GM19035 (cell line): ENCODE data around the gene MDN1.

ENCODE experiments used
- ATAC-seq: cut with Tn5 transposase; IDR thresholded peaks from one replicate; pipeline ENCODE4 v1.9.1; 2021; ENCODE audit not compliant: unreplicated experiment

MDN1 gene

DNA sequence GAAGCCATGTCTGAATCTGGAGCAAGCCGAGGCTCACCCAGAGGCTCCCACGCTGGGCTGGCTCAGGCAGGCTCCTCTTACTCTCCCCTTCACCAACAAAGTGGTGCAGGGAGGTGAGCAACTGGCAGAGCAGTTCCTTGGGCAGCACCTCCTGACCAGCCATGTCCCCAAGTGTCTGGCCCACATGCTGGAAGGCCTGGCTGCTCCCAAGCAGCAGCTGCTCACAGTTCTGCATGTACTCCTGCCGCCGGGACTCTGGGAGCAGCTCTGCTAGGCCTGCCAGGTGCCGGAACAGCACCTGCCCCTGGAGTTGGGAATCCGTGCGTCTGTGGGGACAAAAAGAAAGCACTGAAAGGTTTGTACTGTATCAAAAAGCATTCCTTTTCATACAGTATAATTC, 123.9 kb downstream of the MDN1 start:
- no peak for ATAC-seq

DNA sequence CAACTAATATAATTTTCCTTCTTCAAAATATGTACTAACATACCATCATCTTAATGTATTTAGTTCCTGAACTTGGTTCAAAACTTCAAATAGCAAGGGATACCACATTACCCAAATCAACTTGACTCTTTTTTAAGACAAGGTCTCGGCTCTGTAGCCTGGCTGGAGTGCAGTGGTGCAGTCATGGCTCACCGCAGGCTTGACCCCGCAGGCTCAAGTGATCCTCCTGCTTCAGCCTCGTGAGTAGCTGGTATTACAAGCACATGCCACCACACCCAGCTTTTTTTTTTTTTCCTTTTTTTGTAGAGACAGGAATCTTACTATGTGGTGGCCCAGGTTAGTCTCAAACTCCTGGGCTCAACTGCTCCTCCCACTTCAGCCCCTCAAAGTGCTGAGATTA, 125.2 kb downstream of the MDN1 start:
- ATAC-seq = no peak

DNA sequence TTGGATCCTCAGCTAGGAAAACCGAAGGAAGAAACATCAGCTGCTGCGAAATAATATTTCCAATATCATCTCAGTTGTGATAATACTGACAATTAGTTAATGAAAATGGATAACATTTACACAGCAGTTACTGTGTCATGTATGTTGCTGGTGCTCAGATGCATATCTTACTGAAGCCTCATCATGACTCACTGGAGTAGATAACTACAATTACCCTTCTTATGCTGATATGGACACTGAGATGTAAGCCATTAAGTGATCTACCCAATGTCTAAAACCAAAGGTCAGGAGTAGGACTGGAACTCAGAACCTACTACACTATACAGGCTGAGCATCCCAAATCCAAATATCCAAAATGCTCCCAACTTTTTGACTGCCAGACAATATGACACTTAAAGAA, 126.4 kb downstream of the MDN1 start:
- ATAC-seq = no peak

DNA sequence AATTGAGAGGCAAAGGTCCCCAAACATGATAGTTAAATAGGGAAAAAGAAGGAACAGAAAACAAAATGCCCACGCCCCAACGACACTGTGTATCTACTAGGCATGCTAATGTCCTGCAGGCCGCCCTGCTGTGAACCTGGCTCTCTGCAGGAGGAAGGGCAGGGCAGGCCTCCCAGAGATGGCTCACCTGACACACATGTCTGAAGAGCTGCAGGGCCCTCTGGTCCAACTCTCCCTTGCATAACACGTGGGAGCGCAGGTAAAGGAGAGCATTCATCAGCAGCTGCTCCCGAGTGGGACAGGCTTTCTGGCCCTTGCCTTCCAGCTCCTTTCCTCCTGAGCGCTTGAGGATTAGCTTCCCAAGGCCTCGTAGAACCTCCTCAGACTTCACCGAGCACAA, 127.3 kb downstream of the MDN1 start:
- no peak for ATAC-seq

DNA sequence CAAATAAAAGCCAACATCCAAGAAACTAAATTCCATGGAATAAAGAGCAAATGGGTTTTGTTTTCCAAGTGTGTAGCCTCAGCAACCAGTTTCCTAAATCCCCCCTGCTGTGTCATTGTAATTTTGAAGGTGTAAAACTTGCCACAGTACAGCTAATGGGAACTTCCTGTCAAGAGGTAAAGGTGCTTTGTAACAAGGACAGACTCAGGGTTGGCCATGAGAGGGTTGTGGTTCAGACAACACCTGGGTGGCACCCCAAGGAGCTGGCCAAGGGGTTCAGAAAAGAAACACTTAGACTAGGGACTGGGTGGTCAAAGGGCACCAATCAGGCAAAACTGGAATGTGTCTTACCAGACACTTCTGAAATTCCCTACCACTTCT, 128.7 kb downstream of the MDN1 start:
- no peak for ATAC-seq

DNA sequence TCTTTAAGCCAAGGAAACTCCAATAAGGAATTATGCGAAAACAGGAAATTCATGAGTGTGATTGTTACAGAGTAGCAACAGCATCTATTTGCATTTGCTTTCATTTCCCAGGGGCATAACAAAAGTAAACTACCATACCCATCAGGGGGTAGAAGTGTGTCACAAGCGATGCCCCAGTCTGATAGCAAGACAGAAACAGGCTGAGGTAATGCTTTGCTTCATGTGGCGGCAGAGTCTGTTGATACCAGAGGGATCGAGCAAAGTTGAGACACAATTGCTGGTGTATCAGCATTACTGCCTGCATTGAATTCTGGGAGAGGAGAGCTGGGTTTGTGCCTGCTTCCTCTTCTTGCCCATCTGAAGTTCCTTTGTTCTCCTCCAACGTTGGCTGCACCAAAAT, 129.9 kb downstream of the MDN1 start:
- ATAC-seq = no peak

DNA sequence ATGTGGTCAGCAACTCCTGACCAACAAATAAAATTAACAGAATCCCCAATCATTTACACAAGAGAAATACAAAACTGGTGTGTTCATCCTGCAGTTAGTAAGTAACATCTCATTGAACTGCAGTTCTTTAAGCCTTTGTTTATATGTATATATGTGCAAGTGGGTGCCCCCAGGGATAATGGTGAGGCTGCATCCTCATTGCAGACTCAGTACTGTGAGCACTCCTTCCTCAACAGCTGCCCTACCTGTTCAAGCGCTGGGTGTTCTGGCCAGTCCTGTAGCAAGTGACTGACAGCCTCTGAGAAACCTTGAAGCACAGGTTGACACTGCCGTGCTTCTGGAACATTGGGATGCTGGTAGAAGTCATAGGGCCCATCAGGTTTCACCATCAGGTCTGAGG, 131.3 kb downstream of the MDN1 start:
- no peak for ATAC-seq

DNA sequence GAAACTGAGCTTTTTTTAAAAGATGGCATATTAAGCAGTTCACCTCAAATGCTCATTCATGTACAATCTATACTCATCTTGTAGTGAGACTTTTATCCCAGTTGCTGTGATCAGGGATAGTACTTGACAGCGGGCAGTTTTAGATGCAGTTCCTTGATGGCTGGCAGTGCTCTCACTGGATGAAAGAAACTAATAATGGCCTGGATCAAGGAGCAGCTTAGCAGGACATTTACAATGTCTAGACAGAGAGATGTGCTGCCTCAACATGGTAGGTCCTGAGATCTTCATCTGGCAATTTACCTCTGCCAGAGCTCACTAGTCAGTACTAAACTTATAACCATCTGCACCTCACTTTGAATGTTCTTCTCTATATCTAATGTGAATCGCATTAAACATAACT, 134.3 kb downstream of the MDN1 start:
- ATAC-seq = no peak

DNA sequence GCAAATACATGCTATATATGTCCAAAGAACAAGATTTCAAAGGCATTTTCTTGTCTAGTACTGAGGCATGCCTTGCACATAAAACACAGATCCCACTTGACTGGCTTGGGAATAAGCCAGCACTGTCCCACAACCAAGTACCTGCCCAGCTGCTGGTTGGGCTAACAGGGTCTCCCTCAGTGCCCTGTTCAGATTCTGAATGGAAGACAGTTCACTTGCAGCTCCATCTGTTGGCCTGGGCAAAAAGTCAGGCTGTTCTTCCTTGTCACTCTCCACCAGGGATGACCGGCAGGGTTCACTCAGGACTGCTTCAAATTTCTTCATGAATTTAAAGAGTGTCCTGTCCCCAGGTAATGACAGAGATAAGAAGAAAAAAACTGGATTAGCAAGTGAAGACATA, 136.6 kb downstream of the MDN1 start:
- ATAC-seq = no peak

DNA sequence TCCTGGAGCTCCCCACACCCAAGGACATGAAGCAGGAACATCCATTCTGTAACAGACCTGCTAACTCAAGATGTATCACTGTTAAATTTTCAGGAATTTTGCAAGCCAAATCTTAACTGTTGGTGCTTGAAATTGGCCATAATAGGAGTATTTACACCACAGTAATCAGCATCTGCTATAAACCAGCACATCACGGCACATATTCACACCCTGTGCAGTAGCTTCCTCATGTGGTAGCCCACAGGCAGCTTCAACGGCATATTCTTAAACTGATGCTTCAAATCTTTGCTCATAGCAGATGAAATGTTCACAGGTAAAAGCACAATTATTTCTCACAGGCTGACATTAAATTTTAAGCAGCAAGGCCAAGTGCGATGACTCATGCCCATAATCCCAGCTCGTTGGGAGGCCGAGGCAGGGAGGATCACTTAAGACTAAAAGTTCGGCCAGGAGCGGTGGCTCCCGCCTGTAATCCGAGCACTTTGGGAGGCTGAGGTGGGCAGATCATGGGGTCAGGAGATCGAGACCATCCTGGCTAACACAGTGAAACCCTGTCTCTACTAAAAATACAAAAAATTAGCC, 137.5 kb downstream of the MDN1 start:
- ATAC-seq = no peak

DNA sequence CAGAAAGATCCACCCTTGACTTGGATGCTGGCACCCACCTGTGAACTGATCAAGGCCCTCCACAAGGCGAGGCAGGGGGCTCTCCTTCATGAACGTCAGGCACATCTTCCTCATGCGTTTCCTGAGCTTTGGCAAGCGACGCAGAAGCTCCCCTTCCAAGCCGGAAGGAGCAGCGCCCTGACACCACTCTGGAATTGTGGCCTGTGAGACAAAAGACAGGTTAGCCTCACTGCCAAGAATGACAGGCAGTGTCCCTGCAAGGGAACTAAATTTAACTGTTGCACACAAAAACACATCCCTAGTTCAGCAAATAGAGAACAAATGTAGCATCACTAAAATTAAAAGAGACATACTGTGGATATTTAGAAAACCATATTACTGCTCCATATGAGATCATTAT, 139.0 kb downstream of the MDN1 start:
- ATAC-seq = no peak

DNA sequence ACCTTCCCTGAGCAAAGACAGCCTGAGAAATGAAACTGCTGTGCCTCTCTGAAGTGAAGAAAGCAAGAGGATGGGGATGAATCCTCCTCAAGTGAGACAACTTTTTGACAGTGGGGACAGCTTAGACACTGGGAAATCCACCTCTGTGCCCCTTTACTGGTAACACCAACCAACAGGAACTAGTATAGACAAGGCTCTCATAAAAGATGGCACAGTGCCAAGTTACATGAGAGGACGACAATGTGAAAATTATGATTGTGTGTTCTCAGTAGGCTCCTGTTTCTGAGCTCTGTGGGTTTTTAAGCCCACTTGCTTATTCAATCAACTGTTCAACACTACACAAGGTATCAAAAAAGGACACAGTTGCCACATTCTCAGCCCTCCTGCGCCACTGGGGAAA, 139.4 kb downstream of the MDN1 start:
- no peak for ATAC-seq

DNA sequence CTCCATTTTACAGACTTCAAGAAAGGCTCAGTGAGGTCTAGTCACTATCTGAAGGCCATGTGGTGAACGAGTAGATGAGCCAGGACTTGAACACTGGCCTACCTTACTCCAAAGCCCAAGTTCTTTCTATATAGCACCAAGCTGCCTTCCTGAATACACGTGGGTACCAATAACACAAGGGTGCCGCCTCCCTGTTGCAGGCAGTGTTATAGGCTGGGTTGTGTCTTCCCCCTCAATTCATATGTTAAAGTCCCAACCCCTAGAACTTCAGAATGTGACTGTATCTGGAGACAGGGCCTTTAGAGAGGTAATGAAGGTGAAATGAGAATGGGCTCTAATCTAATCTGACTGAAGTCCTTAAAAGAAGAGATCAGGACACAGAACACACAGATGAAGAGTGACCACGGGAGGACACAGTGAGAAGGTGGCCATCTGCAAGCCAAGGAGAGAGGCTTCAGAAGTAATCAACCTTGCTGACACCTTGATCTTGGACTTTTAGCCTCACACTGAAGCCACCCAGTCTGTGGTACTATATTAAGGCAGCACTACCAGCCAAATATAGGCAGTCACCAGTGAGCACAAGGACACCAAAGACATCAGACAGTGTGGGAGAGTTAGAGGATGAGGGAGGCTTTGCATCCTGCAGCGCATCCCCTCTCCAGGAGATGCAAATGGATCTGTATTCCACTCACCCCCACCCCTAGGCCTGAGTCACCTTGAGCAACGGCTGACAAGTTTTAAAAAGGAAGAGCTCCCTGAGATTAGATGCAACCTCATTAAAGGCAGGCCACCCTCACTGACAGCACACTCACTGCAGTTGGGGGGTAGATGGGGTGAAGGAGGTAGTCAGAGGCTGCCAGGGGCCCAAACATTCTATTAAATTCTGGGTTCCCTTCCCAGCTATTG, 140.1 kb downstream of the MDN1 start:
- ATAC-seq = no peak

DNA sequence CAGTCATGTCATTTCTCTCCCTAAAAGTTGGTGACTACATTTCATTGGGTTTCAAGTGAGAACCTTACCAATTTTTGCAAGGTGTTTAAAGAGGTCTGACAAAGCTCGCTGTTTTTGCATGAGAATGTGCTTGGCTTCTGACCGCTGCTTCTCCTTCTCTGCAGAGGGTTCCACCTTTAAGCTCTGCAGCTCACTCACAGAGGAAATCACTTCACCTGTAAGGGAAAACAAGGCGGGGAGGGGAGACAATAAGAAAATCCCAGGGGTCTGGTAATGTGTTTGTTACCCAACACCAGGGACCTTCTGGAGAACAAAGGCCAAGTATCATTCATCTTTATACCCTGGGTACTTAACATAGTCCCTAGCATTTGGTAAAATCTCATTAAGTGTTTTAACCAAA, 141.1 kb downstream of the MDN1 start:
- ATAC-seq = no peak

DNA sequence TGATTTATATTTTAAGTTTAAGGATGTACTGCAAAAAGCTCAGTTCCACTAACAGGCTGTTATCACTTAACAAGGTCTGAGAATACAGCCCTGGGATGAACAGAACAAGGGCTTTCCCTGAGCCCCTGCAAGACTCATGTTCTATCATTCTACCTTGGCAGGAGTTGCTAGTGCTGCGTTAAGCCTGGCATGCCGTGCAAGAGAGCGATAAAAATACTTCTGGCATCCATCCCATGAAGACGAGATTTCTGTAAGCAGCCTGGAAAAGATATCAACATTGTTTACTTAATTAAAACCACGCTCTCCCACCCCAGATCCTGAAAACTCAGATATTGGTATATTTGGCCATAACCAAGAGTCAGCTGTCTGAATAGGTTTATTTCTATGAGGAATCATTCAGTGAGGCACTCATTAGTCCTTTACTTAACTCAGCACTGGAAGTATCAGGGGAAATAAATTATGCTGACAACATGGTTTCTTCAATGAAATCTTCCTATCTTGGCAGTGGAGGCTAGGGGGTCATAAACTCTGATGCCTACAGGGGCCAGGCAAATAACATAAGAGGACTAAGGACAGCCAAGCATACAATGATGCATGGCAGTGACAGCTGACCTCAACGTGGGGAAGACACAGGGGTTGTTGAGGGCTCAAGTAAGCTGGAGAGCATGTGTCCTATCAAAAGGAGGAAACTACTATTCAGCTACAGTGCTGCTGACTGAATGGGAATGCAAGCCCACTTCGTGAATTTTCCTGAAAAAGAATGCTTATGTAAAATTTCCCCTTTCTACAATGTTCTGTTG, 143.4 kb downstream of the MDN1 start:
- no peak for ATAC-seq

DNA sequence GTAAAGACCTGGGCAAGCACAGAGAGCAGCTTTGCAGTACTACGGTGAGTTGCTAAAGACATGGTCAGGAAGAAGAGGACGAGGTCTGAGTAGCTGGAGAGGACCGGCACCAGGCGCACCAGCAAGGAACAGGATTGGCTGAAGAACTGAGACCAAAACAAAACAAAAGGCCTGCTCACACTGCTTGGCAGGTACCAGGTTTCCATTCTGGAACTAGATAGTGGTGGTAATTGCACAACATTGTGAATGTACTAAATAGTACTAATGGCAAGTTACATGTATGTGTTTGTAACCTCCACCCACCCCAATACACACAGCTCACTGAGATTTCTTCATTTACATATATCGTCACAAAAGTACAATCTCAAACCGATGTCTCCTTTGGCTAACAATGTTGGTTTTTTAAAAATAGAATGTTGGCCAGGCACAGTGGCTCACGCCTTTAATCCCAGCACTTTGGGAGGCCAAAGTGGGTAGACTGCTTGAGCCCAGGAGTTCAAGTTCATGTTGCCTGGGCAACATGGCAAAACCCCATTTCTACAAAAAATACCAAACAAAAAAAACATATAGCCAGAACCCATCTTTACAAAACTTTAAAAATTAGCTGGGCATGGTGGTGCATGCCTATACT, 148.5 kb downstream of the MDN1 start:
- ATAC-seq = no peak

DNA sequence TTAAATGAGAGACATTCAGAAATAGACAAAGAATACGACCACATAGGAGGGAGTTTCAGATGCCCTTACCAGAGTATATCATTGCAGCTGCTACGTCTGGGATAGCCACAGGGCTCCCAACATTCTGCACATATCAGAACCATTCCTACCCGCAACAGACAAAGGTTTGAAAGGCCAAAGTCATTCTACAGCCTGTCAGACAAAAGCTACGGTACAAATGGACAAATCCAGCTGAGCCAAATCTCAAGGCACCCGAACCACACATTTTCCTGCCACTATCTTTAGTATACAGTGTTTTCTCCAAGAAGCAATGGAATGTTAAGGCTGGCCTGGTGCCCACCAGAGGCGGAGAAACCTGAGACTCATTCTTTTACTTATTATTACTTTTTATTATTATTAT, 150.6 kb downstream of the MDN1 start:
- ATAC-seq = no peak

DNA sequence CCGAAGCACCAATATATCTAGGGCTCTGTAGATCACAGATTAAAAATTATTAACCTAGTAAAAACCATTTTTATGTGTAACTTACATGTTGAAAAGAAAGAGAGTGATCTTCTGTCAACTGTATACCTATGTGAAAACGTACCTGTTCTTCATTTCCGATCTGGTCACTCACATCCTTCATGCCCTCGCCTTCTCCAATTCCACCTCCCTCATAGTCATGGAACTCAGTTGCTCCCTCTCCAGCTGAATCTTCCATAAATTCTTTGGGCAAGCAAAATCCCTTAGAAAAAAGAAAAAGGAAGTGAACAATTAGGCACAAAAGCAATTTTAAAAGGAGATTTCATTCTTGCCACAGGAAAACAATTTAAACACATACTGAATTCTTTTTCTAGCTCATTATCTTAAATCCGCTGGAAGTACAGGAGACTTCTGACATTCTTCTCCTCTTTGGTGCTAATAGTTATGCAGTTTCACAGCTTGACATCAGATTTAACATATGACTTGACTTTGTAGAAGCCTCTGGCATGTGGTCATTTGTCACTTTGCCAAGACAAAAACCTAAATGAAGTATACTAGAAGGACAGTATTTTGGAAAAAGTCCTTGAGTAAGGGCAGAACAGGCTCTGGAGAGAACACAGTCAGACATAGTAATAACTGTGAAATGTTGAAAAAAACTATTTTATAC, 151.6 kb downstream of the MDN1 start:
- ATAC-seq = no peak

DNA sequence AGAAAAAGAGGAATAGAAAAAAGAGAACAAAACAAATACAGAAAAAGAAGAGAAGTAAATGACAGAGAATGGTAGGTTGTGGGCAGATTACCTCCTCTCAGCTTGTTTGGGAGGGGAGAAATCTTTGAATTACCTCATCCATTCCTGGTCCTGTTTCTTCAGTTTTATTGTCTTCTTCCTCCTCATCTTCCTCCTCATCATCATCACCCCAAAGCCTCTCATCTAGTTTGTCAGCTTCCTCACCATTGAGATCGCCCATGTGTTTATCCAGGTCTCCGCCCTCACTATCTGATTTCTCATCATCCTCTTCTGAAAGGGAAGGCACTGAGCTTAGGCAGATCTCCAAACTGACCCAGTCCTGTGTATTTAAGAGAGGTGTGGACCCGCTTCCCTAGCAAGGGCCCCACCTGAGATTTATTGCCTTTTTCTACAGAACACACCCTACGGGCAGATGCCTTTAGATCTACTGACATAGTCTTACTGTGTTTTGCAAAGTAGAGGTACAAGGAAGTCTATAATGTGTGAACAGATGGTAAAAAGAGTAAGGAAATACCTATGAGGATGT, 156.9 kb downstream of the MDN1 start:
- no peak for ATAC-seq

DNA sequence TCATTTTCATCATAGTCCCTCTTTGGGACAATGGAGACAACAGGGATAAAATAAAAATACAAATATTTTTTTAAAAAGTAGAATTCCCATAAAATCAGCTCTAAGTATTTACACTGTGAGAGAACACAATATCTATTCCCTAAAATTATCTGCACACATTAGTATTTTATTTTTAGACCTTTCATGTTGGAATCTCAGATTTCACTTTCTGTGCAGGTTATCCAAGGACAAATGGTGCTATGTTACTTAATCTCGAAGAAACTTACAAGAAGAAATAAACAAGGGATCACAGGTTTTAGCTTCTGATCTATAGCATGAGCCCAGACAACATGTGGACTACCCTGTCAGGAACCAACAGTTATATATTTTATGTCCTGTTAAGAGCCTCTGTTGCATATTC, 158.0 kb downstream of the MDN1 start:
- ATAC-seq = no peak

DNA sequence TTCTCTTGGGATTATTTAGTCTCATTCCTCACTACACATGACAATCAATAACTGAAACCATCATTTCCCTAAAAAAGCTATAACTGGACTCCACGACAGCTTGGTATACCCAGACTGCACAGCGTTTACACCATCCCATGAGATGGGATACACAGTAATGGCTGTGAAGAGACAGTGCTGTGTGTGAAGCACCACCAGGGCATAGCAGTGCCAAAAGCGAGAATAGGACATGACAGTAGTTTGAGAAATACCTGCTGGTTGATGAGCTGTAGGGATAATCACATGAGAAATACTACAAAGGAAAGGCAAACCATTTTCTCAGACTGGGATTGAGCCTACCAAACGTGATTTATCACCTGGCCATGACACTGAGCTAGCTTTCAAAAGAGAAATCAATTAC, 158.6 kb downstream of the MDN1 start:
- no peak for ATAC-seq
